Activated CD4-positive, alpha-beta T cell treated with anti-CD3 and anti-CD28 coated beads for 36 hours (primary cell): ENCODE measurements around the gene MAST4. TPM values are rescaled to one million over a fixed set of nuclear protein-coding genes. Genes with fewer than 3 reads are reported as not detected.
A peak's percentile ranks its signal among the peaks of the same experiment; 100 is the strongest.

Experiments used
- ATAC-seq: fragments of 200-7000 bp; cut with Tn5 transposase; one replicate; pipeline ENCODE4 v1.10.0; 2021; ENCODE audit warnings: mild to moderate bottlenecking, moderate library complexity
- CTCF ChIA-PET: fragments of 350-600 bp; sonication (Branson Sonifier 250); formaldehyde crosslinking; loops from one replicate; lab custom pipeline; 2021; ENCODE audit warnings: antibody characterized with exemption; lab: Charles Lee
- POLR2A ChIA-PET: fragments of 350-600 bp; sonication (Branson Sonifier 250); formaldehyde crosslinking; loops from one replicate; lab custom pipeline; 2021; ENCODE audit warnings: antibody characterized with exemption, inconsistent platforms; lab: Charles Lee
- DNase-seq: peaks from one replicate; pipeline ENCODE4 v3.0.0-alpha.2; 2020
- H3K27ac Mint-ChIP-seq: one replicate; pipeline ENCODE4 v1.8.0; 2021; ENCODE audit warnings: mixed read lengths
- H3K27me3 Mint-ChIP-seq: one replicate; pipeline ENCODE4 v1.8.0; 2021; ENCODE audit warnings: mixed read lengths
- H3K36me3 Mint-ChIP-seq: one replicate; pipeline ENCODE4 v1.8.0; 2021; ENCODE audit warnings: low read depth, mixed read lengths
- H3K4me1 Mint-ChIP-seq: one replicate; pipeline ENCODE4 v1.8.0; 2021; ENCODE audit warnings: mixed read lengths
- H3K4me3 Mint-ChIP-seq: one replicate; pipeline ENCODE4 v1.8.0; 2021; ENCODE audit warnings: mild to moderate bottlenecking, moderate library complexity, mixed read lengths
- H3K9me3 Mint-ChIP-seq: one replicate; pipeline ENCODE4 v1.8.0; 2021; ENCODE audit warnings: low read depth, mixed read lengths
- intact Hi-C, 2 experiments: fragments of 100-400 bp; cut with DNase I in 1 of 2; cut with micrococcal nuclease in 1 of 2; formaldehyde crosslinking; loops; one replicate each; pipeline versions ENCODE4 v1.14.2 to v1.15.1; 2022 to 2024; cut with DNase I, micrococcal nuclease
- total RNA-seq, 2 experiments: library from RNA; stranded (reverse); gene quantifications; one replicate each; pipeline ENCODE4 v1.2.3, GENCODE V29; 2021

Gene MAST4
- total RNA-seq, 2 experiments from 2014 or later, result 19.2 to 26.7 TPM

- Mint-ChIP-seq H3K9me3 (no peaks in the 10 kb centered on the region), H3K27ac (no peak overlapping the region), H3K4me1 (peaks cover 52% of the 10 kb centered on the region), H3K36me3 (peaks cover 7% of the 10 kb centered on the region), H3K4me3 (no peak overlapping the region), H3K27me3 (no peaks in the 10 kb centered on the region)
- DNase-seq, result no peak
- POLR2A ChIA-PET, result no interaction called here
- intact Hi-C loops, result loop anchor here (1.0 to 10.0 kb wide), 4 partner anchors 9 to 866 kb away; no protein-coding TSS in a partner anchor
- ATAC-seq, result peak; percentile 13
- CTCF ChIA-PET, result no interaction called here
Observed at GRCh38 chr5:67021031-67021430, 424.8 kb downstream of the MAST4 start.

- Mint-ChIP-seq H3K4me3 (no peak overlapping the region), H3K4me1 (peaks cover 55% of the 10 kb centered on the region), H3K9me3 (no peaks in the 10 kb centered on the region), H3K36me3 (peaks cover 7% of the 10 kb centered on the region), H3K27me3 (no peaks in the 10 kb centered on the region), H3K27ac (no peak overlapping the region)
- CTCF ChIA-PET, result no interaction called here
- POLR2A ChIA-PET, result no interaction called here
- intact Hi-C loops, result loop anchor here (1.0 to 10.0 kb wide), 4 partner anchors 9 to 867 kb away; no protein-coding TSS in a partner anchor
- ATAC-seq (peak; percentile 97), DNase-seq (no peak)
Observed at GRCh38 chr5:67021521-67021920, 425.3 kb downstream of the MAST4 start.

DNA sequence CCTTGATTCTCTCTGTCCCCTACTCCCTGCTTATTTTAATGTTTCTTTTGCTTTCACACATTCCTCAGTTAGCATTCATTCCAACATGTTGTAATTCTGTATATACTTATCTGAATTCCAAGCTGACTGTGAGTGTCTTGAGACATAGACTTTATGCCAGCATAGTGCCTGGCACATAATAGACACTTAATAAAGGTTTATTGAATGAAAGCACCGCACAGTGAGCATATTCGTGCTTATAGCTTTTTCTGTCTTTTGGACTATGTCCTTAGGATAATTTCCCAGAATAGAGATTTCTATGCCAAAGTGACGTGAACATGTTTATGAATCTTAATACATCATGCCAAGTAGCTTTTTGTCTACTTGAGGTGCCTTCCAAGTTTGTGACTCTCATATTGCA, 425.8 kb downstream of the MAST4 start:
- Mint-ChIP-seq H3K9me3 (no peaks in the 10 kb centered on the region), H3K4me1 (peaks cover 51% of the 10 kb centered on the region), H3K4me3 (no peak overlapping the region), H3K36me3 (peaks cover 6% of the 10 kb centered on the region), H3K27ac (no peak overlapping the region), H3K27me3 (no peaks in the 10 kb centered on the region)
- DNase-seq, result no peak
- no peak for ATAC-seq
- ChIA-PET POLR2A (interaction anchor here (0.6 kb wide), 1 partner anchor 21 kb away, joined by 6 read pairs; no protein-coding TSS in a partner anchor), CTCF (interaction anchor here (0.6 to 1.2 kb wide), 3 partner anchors 12 to 218 kb away, joined by 3 to 4 read pairs (median 3); no protein-coding TSS in a partner anchor)
- intact Hi-C loops, result loop anchor here (1.0 to 10.0 kb wide), 4 partner anchors 9 to 867 kb away; no protein-coding TSS in a partner anchor

DNA sequence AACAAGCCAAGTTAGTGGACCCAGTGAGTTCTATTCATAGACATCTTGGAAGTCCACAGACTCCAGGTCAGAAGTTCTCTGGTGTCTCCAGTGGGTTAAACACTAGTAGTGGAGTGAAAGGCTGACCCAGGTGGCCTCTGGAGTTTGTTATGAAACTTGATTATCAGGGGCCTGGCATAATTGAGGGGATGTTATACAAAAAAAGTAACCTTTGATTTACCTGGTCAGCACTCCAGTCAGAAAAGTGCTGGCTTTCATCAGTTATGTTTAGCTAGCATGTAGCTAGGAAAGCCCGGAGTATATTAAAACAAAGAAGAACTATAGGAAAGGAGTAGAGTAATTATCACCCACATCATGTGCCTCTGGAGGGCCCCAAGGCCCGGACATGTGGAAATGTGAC, 429.3 kb downstream of the MAST4 start:
- CTCF ChIA-PET, result interaction anchor here (0.6 kb wide), 1 partner anchor 38 kb away, joined by 3 read pairs; no protein-coding TSS in a partner anchor
- DNase-seq (no peak), ATAC-seq (no peak)
- Mint-ChIP-seq H3K4me3 (no peak overlapping the region), H3K9me3 (no peaks in the 10 kb centered on the region), H3K27ac (no peak overlapping the region), H3K4me1 (peaks cover 68% of the 10 kb centered on the region), H3K27me3 (no peaks in the 10 kb centered on the region), H3K36me3 (peaks cover 16% of the 10 kb centered on the region)
- POLR2A ChIA-PET, result no interaction called here
- intact Hi-C loops, result loop anchor here in 1 of 2 experiments (10.0 kb wide), 1 partner anchor 871 kb away; no protein-coding TSS in a partner anchor

DNA sequence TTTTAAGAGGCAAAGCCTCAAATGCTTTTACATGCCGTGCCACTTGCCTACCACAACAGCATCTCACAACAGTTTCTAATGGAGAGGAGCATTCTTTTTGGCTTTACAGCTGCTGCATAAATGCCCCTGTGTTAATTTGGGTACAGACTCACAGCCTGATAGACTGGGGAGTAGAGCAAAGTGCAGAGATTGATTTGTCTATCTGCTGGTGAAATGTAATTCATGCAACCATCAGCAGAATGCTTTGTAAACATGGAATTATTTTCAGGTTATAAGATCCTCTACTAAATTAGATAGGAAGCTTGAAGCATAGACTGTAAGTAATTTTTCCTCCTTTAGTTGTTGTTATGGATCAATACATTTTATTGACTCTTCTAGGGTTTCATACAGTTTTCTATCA, 430.1 kb downstream of the MAST4 start:
- ChIA-PET CTCF (interaction anchor here (0.6 to 2.6 kb wide), 2 partner anchors 14 to 148 kb away, joined by 4 to 10 read pairs; no protein-coding TSS in a partner anchor), POLR2A (no interaction called here)
- H3K9me3 Mint-ChIP-seq, result no peaks in the 10 kb centered on the region
- intact Hi-C loops, result loop anchor here in 1 of 2 experiments (10.0 kb wide), 1 partner anchor 871 kb away; no protein-coding TSS in a partner anchor
- H3K27me3 Mint-ChIP-seq, result no peaks in the 10 kb centered on the region
- H3K36me3 Mint-ChIP-seq, result peaks cover 16% of the 10 kb centered on the region
- no peak overlapping the region for H3K27ac Mint-ChIP-seq
- no peak for DNase-seq
- no peak for ATAC-seq
- H3K4me3 Mint-ChIP-seq, result no peak overlapping the region
- peaks cover 69% of the 10 kb centered on the region for H3K4me1 Mint-ChIP-seq

- ChIA-PET CTCF (interaction anchor here (1.3 to 2.6 kb wide), 2 partner anchors 15 to 22 kb away, joined by 3 to 10 read pairs; no protein-coding TSS in a partner anchor), POLR2A (no interaction called here)
- ATAC-seq (no peak), DNase-seq (no peak)
- no peak overlapping the region for H3K4me3 Mint-ChIP-seq
- intact Hi-C loops, result loop anchor here in 1 of 2 experiments (10.0 kb wide), 1 partner anchor 872 kb away; no protein-coding TSS in a partner anchor
- no peak overlapping the region for H3K27ac Mint-ChIP-seq
- H3K9me3 Mint-ChIP-seq, result no peaks in the 10 kb centered on the region
- H3K27me3 Mint-ChIP-seq, result no peaks in the 10 kb centered on the region
- peaks cover 69% of the 10 kb centered on the region for H3K4me1 Mint-ChIP-seq
- peaks cover 16% of the 10 kb centered on the region for H3K36me3 Mint-ChIP-seq
Observed at GRCh38 chr5:67027171-67027570, 431.0 kb downstream of the MAST4 start.

DNA sequence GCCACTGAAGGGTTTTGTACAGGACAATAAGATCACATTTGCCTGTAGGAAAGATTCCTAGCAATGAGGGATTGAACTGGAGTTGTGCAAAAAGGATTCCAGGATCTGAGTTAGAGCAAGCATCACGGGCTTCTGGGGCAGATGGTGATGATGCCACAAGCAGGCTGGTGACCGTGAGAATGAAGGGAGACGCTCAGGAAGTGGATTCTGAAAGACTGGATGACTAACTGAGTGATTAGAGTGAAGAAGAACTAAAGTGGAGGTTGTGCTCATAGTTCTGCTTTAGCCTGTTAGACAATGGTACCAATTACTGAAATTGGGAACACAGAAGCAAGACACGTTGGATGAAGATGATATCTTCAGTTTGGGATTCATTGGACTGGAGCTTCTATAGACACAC, 432.2 kb downstream of the MAST4 start:
- DNase-seq (peak; percentile 45), ATAC-seq (peak; percentile 57)
- intact Hi-C loops, result loop anchor here (2.0 to 10.0 kb wide), 2 partner anchors 16 to 874 kb away; no protein-coding TSS in a partner anchor
- no peaks in the 10 kb centered on the region for H3K27me3 Mint-ChIP-seq
- H3K4me1 Mint-ChIP-seq, result peaks cover 74% of the 10 kb centered on the region
- ChIA-PET CTCF (interaction anchor here (0.8 to 2.6 kb wide), 3 partner anchors 16 to 24 kb away, joined by 3 to 10 read pairs (median 3); no protein-coding TSS in a partner anchor), POLR2A (no interaction called here)
- peak overlapping the region; percentile 38 for H3K27ac Mint-ChIP-seq
- no peak overlapping the region for H3K4me3 Mint-ChIP-seq
- H3K36me3 Mint-ChIP-seq, result peaks cover 14% of the 10 kb centered on the region
- H3K9me3 Mint-ChIP-seq, result no peaks in the 10 kb centered on the region

DNA sequence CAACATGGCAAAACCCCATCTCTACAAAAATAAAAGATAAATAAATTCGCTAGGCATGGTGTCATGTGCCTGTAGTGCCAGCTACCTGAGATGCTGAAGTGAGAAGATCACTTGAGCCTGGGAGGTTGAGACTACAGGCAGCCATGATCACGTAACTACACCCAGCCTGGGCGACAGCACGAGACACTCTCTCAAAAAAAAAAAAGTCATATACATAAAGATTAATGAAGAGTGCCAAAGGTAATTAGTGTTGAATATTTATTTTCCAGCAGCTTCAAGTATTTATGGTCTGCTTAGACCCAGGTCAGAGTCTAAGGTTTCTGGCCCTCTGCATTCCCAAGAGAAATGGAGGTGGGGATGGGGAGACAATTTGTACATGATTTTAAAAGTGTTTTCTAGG, 432.7 kb downstream of the MAST4 start:
- ATAC-seq, result no peak
- ChIA-PET CTCF (interaction anchor here (0.7 to 2.6 kb wide), 4 partner anchors 16 to 121 kb away, joined by 3 to 10 read pairs (median 3); no protein-coding TSS in a partner anchor), POLR2A (no interaction called here)
- Mint-ChIP-seq H3K36me3 (peaks cover 17% of the 10 kb centered on the region), H3K4me1 (peaks cover 75% of the 10 kb centered on the region), H3K27me3 (no peaks in the 10 kb centered on the region), H3K27ac (no peak overlapping the region), H3K4me3 (no peak overlapping the region), H3K9me3 (no peaks in the 10 kb centered on the region)
- intact Hi-C loops, result loop anchor here (2.0 to 10.0 kb wide), 2 partner anchors 16 to 874 kb away; no protein-coding TSS in a partner anchor
- DNase-seq, result no peak

- POLR2A ChIA-PET, result no interaction called here
Observed at GRCh38 chr5:67029481-67029880, 433.3 kb downstream of the MAST4 start.

DNA sequence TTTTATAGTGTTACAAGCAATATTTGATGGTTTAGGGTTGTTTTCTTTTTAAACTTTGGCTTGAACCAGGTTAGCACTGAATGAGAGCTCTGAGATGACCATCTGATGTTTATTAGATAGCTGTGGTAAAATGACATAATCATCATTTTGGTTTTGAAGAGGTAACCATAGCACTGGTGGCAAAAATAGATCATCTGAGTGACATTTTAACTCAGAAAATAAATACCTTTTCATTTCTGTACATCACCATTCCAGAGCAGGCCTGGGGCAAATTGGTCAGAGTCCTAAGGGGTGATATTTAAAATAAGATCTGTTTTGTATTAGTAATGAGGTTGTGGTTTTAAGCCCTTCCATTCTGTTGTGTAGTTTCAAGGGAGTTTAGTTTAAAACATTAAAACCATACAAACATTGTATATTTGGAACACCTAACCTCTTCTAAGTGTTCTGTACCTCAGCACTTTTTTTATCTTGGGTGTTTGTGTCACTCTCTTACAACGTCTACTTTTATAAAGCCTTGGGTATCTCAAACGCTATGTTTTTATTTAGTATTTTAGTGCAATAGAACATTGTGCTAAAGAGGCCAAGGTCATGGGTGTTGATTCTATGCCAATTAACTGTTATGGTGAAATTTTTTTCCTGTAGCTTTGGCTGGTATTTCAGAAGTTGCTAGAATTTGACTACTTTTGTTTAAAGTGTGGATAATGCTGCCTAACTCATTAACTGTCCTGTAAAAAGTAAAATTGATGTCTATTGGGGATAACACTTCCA, 434.3 kb downstream of the MAST4 start:
- Mint-ChIP-seq H3K36me3 (peaks cover 17% of the 10 kb centered on the region), H3K27ac (peak overlapping the region; percentile 79), H3K4me3 (no peak overlapping the region), H3K27me3 (no peaks in the 10 kb centered on the region), H3K4me1 (peaks cover 89% of the 10 kb centered on the region), H3K9me3 (no peaks in the 10 kb centered on the region)
- ATAC-seq (no peak), DNase-seq (no peak)
- POLR2A ChIA-PET, result no interaction called here
- CTCF ChIA-PET, result interaction anchor here (0.7 to 1.0 kb wide), 2 partner anchors 16 to 43 kb away, joined by 3 read pairs; no protein-coding TSS in a partner anchor
- intact Hi-C loops, result loop anchor here (1.0 kb wide), 2 partner anchors 9 to 18 kb away; no protein-coding TSS in a partner anchor

More at GRCh38 chr5:67029481-67029880, 433.3 kb downstream of the MAST4 start:
- Mint-ChIP-seq H3K4me3 (no peak overlapping the region), H3K36me3 (peaks cover 17% of the 10 kb centered on the region), H3K4me1 (peaks cover 80% of the 10 kb centered on the region), H3K27me3 (no peaks in the 10 kb centered on the region), H3K9me3 (no peaks in the 10 kb centered on the region), H3K27ac (peak overlapping the region; percentile 47)
- intact Hi-C loops, result loop anchor here (2.0 to 10.0 kb wide), 2 partner anchors 17 to 875 kb away; no protein-coding TSS in a partner anchor
- DNase-seq (no peak), ATAC-seq (no peak)
- CTCF ChIA-PET, result interaction anchor here (0.7 kb wide), 1 partner anchor 120 kb away, joined by 3 read pairs; no protein-coding TSS in a partner anchor

DNA sequence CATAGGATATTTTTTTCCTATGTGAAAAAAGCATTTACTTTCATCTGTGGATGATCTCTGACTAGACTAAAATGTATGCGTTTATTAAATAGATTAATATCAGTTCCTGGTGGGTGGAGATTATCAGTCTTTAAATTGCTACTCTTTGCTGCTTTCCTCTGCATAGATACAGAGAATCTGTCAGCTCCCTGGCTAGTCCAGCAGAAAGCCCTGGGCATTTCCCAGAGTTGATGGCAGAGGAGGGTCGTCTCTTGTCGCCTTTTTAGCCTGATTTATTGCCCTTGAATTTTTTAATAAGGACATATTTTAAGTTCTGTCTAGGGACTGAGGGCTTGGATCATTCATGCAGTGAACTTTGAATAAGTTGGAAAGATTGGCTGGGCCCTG, 434.9 kb downstream of the MAST4 start:
- H3K36me3 Mint-ChIP-seq, result peaks cover 17% of the 10 kb centered on the region
- ATAC-seq, result no peak
- POLR2A ChIA-PET, result interaction anchor here (0.8 to 1.0 kb wide), 2 partner anchors 18 to 19 kb away, joined by 3 to 4 read pairs; no protein-coding TSS in a partner anchor
- no peaks in the 10 kb centered on the region for H3K9me3 Mint-ChIP-seq
- peaks cover 87% of the 10 kb centered on the region for H3K4me1 Mint-ChIP-seq
- intact Hi-C loops, result loop anchor here (1.0 kb wide), 2 partner anchors 10 to 19 kb away; no protein-coding TSS in a partner anchor
- H3K27me3 Mint-ChIP-seq, result no peaks in the 10 kb centered on the region
- peak overlapping the region; percentile 79 for H3K27ac Mint-ChIP-seq
- H3K4me3 Mint-ChIP-seq, result no peak overlapping the region
- no peak for DNase-seq
- CTCF ChIA-PET, result interaction anchor here (0.8 to 1.2 kb wide), 3 partner anchors 17 to 44 kb away, joined by 3 read pairs; no protein-coding TSS in a partner anchor
